Measurements from ENCODE around the gene ALAD. TPM values are rescaled to one million over a fixed set of nuclear protein-coding genes. Genes with fewer than 3 reads are reported as not detected.
"Not testable (repeated sequence)": the region's sequence is repeated elsewhere in the genome, so short reads cannot be mapped to it uniquely, and the experiment has no call there.

The ALAD gene
- total RNA-seq, result 10 to 100 TPM; 33.1 to 41.2 TPM
- long read RNA-seq, donor 1, transcript ALAD-201 (12 exons, 3,173 nt), result major isoform, 20 of 26 reads
- long read RNA-seq, donor 1, partial matches to known transcripts, result 2 of 26 reads
- long read RNA-seq, donor 1, other reads (novel, unspliced or antisense), result 3 of 26 reads
- long read RNA-seq, donor 2, transcript ALAD-201 (12 exons, 3,173 nt), result major isoform, 84 of 114 reads
- long read RNA-seq, donor 2, partial matches to known transcripts, result 19 of 114 reads
- long read RNA-seq, donor 2, other reads (novel, unspliced or antisense), result 8 of 114 reads

DNA sequence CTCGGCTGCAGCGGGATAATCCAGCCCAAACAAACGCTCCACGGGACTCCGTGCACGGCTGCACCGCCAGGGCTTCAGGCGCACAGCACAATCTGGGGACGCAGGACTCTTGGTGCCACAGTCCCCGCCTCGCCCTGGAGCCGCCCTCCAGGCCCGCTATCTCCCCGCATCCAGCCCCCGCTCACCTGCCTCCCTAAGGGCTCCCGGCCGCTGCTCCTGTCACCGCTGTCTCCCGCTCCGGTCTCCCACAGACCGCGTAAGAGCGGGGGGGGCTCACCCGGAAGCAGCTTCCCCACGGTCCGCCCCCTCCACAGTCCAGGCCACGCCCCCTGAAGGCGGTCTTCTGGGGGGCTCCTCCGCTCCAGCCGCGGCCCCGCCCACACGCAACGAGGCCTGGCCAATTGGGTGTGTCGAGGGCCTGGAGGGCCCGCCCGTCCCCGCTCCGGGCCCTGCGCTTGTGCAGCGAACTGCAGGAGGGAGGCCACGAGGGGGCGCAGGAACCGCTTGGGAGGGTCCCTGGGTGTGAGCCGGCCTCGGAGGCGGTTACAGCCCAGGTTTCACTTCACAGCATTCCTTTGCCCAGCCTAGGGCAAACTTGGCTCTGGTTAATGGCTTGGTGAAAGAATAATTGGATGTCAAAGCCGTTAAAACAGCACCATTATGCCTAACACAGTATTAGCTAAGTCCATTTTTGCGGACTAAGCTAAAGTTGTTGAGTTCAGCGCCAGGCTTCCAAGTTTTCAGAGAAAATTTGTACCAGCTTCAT is at the start of gene ALAD:
Gene ALAD (minus strand): TSS at position 258 of the 766 bp plus-strand sequence. CDS start 7,725 bp downstream, outside the sequence.
- intact Hi-C loops (cut with DNase I), result loop anchor here in 1 of 2 donors (10.0 kb wide), 1 partner anchor 126 kb away; the partner anchor contains the start of genes CDC26 and PRPF4
- DNase-seq (ENCODE audit: low spot score), result peak; percentile 100

DNA sequence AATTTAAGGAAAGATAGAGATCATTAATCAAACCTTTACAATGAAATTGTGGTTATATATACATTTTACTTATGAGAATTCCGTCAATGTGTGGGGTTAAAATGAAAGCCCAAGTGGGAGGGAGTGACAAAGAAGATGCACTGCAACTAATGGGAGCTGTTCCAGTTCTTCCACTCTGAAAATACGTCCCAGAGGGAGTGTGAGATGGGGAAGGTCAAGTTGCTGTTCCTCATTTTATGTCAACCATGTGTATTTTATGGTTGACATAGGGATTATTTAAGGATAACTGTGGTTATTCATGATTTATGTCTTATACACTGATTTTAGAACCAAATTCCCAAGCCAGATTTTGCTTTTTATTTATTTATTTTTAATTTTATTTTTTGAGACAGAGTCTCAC is 48.3 kb upstream of the ALAD start:
- intact Hi-C loops (cut with DNase I), result loop anchor here (1.0 to 5.0 kb wide), 3 partner anchors 134 to 208 kb away; no protein-coding TSS in a partner anchor
- DNase-seq (ENCODE audit: low spot score), result no peak

DNA sequence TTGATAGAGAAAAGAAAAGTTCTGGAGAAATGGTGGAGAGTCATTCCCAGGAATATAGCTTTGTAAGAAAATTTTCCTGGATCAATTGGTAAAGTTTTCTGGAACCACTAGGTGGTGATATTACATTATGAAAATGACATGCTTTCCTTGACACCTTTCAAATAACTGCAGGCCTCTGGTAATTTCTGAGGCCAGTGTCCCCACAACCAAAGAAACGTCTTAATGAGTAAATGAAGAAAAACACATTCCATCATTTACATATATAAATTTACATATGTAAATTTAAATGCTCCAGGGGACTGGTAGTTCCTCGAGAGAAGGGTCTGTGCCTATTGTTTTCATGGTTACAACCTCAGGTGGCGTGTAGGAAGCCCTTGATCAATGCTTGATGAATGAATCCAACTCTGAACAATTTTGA is 45.2 kb upstream of the ALAD start:
- no peak for DNase-seq (ENCODE audit: low spot score)
- intact Hi-C loops (cut with DNase I), result loop anchor here (2.0 to 5.0 kb wide), 3 partner anchors 141 to 211 kb away; no protein-coding TSS in a partner anchor

DNA sequence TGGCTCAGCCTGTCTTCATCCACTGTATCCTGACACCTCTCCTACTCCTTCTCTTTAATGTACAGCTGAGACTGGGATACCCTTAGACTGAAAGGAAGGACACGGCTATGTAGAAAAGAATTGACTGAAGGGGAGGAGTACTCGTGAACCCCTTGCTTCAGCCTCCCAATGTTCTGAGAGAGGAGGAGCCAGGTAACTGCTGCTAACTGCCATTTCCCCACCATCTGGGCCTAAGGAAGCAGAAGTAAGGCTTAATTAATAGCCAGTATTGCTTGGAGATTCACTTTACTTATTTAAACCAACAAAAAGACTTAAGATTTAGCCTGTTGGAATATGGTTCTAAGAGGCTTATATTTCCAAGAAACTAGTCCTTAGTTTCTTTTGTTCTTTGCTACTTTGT is 43.7 kb upstream of the ALAD start:
- intact Hi-C loops (cut with DNase I), result loop anchor here (2.0 to 5.0 kb wide), 3 partner anchors 143 to 213 kb away; no protein-coding TSS in a partner anchor
- DNase-seq (ENCODE audit: low spot score), result no peak

DNA sequence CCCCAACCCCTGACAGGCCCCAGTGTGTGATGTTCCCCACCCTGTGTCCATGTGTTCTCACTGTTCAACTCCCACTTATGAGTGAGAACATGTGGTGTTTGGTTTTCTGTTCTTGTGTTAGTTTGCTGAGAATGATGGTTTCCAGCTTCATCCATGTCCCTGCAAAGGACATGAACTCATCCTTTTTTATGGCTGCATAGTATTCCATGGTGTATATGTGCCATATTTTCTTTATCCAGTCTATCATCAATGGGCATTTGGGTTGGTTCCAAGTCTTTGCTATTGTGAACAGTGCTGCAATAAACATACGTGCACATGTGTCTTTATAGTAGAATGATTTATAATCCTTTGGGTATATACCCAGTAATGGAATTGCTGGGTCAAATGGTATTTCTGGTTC is 36.6 kb upstream of the ALAD start:
- DNase-seq (ENCODE audit: low spot score); intact Hi-C loops (cut with DNase I): not testable (repeated sequence)

DNA sequence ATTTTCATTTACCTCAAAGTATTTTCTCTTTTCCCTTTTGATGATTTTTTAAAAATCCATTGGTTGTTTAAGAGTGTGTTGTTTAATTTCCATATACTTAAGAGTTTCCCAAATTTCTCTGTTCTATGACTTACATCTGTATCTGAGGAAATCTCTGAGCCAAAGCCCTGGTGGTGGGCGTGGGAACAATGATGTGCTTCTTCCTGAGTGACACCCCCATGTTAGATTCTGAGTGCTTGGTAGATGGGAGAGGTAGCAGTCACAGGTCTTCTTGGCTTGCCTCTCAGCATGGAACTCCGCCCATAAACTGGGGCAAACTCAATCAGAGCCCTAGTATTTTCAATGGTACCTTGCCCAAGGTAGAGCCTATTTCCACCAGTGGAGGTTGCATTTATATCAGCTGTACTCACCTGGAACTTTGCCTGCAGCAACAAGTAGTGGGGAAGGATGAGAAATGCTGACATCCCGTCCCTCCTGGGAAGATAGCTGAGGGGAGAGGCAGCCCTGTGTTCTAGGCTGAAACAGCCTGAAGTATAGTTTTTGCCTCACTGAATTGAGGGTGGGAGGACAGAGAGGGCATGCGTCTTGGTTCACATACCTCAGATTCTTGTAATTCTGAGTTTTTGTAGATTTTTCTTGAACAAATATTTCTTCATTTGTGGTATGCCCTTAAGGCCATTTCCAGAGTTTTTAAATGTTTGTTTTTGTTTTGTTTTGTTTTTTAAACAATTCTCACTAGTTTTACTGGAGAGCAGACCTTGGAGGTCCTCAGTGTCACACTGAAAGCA is 35.8 kb upstream of the ALAD start:
- DNase-seq (ENCODE audit: low spot score), result no peak
- intact Hi-C loops (cut with DNase I), result no loop called here

DNA sequence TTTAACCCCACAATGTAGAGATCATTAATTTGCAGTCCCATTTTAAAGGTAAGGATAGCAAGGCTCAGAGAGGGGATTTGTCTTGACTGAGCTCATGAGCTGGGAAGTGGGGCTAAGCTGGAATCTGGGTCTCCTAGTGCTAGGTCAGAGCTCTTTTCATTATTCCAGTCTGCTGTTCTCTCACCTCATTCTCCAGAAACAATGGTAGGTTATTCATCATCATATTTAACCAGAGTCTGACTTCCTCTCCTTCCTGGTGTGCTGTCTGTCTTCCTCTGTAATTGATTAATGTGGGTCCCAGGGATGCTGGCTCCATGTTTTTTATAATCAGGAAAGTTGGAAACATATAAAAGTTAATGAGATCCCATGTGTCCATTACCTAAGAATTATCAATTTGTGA is 30.1 kb upstream of the ALAD start:
- intact Hi-C loops (cut with DNase I), result no loop called here
- no peak for DNase-seq (ENCODE audit: low spot score)

DNA sequence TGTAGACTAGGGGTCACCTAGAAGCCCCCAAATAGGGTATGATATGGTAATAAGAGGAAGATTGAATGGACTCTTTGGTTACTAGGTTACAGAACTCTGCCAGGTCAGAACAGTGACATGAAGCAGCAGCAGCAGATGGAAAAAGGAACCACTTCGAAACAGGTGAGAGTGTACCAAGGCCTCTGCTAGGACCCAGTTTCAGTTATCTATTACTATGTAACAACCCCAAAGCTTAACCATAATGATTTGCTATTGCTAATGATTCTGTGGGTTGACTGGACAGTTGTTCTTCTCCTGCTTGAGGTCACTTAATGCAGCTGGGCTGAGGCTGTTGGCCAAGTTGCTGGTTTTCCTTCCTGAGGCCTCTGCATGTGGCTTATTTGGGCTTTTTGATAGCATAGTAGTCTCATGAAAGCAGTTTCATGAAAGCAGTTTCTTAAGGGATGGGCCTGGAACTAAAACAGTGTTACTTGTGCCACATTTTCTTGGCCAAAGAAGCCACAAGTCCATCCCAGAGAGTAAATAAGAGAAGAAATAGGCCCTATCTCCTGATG is 27.1 kb upstream of the ALAD start:
- DNase-seq (ENCODE audit: low spot score), result no peak

DNA sequence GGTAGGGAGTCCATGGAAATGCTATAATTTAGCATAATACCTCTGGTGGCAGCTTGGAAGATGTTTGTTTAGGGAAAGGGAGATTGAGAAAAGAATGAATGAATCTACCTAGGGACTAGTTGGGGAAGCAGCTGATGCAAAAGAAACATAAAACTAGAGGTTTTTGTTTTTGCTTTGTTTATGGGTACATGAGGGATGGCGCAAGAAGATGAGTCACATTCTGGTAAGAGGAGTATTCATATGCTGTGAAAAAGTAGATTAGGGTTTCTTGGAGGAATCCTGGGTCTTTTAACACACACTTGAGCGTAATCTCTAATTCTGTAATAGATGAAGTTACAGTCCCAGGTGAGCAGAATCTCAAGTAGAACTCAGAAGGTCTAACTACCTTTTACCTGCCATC is 26.5 kb upstream of the ALAD start:
- intact Hi-C loops (cut with DNase I), result loop anchor here in 1 of 2 donors (10.0 kb wide), 1 partner anchor 237 kb away; no protein-coding TSS in a partner anchor
- no peak for DNase-seq (ENCODE audit: low spot score)

More for the DNA sequence above, 27.1 kb upstream of the ALAD start:
- intact Hi-C loops (cut with DNase I), result loop anchor here in 1 of 2 donors (10.0 kb wide), 1 partner anchor 237 kb away; no protein-coding TSS in a partner anchor

DNA sequence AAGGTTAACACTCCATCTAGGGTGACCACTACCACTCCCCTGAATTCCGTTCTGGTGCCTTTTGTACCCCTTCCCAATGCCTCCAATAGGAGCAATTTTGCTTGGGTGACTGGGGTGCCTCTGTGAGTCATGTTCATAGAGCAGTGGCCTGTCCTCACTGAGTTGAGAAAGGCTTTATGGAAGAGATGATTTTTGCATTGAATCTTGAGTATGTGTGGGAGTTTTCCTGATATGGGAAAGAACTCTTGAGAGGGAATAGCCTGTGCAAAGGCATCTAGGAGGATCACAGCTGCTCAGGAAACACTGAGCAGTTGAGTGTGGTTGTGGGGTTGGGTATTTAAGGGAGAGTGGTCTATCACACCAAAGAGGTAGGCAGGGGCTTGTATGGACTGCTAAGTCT is 25.6 kb upstream of the ALAD start:
- DNase-seq (ENCODE audit: low spot score), result no peak
- intact Hi-C loops (cut with DNase I), result loop anchor here in 1 of 2 donors (10.0 kb wide), 1 partner anchor 238 kb away; no protein-coding TSS in a partner anchor

DNA sequence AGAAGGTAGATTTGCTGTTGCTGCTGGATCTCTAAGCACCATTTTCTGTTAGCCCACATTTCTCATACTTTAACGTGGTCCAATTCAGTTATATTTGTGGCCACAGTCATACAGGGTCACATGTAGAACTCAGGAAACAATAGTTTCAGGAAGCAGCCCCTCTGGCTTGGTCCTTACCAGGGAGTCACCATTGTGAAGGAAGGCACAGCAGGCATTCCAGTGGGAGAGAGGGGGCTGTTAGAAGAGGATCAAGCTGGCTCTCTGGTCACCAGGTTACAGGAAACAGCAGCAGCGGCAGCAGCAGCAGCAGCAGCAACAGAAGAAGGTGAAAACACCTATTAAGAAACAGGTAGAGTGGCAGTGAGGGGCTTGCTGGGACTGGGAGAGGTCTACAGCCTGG is 24.0 kb upstream of the ALAD start:
- DNase-seq (ENCODE audit: low spot score), result no peak
- intact Hi-C loops (cut with DNase I), result loop anchor here in 1 of 2 donors (10.0 kb wide), 1 partner anchor 240 kb away; no protein-coding TSS in a partner anchor

DNA sequence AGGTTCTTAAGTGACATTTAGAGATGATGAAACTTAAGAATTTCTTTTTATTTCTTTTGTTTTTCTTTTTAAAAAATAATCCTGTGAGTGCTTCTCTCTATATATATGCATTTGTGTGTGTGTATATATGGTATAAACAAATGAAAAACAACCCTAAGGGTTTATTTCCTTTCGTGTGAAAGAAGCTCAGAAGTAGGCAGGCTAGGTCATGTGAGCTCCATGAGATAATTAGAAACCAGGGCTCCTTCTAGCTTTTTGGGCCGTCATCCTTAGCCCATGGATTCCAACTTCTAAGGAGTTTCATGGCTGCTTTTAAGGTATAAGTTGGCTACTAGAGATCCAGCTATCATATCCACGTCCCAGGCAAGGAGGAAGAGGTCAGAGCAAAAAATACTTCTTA is 20.6 kb upstream of the ALAD start:
- DNase-seq (ENCODE audit: low spot score), result no peak
- intact Hi-C loops (cut with DNase I), result loop anchor here in 1 of 2 donors (10.0 kb wide), 1 partner anchor 243 kb away; no protein-coding TSS in a partner anchor

DNA sequence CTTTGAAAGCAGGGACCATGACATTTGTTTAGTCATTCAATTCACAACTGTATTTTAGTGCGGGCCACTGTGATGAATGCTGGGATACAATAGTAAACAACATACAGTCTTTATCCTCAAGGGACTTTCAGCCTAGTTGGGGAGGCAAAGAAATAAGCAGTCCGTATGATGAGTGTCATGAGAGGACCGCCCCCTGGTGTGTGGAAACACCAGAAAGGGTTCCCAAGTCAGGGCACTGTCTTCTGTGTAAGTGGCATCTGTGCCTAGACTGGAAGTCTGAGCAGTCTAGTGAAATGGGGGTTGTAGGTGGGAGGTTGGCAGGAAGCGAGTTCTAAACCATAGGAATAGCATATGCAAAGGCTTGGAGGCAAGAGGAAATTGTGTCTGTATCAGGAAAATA is 16.3 kb upstream of the ALAD start:
- intact Hi-C loops (cut with DNase I), result no loop called here
- DNase-seq (ENCODE audit: low spot score), result no peak

DNA sequence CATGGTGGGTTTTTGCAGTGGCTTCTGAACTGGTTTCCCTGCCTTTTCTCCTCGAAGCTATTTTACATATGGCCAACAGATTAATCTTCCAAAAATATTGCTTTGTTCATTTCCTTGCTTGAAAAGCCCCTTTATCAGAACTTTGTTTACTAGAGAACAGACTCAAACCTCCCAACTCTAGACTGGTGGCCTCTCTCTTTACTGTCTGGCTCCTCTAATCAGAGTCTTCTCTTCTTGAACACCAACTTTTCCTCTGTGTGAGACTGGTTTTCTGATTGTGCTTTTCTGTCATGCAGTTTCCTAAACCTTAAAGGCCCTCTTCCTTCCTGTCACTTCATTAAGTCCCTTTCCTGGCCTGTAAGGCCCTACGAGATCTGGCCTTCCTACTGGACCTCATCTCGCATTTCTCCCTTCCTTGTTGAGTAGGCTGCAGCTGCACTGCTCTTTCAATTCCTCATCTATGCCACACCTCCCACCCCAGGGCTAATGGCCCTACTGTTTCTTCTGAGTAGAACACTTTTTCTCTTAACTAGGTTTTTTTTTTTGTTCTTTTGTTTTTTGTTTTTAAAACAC is 15.2 kb upstream of the ALAD start:
- intact Hi-C loops (cut with DNase I), result no loop called here
- DNase-seq (ENCODE audit: low spot score), result no peak

DNA sequence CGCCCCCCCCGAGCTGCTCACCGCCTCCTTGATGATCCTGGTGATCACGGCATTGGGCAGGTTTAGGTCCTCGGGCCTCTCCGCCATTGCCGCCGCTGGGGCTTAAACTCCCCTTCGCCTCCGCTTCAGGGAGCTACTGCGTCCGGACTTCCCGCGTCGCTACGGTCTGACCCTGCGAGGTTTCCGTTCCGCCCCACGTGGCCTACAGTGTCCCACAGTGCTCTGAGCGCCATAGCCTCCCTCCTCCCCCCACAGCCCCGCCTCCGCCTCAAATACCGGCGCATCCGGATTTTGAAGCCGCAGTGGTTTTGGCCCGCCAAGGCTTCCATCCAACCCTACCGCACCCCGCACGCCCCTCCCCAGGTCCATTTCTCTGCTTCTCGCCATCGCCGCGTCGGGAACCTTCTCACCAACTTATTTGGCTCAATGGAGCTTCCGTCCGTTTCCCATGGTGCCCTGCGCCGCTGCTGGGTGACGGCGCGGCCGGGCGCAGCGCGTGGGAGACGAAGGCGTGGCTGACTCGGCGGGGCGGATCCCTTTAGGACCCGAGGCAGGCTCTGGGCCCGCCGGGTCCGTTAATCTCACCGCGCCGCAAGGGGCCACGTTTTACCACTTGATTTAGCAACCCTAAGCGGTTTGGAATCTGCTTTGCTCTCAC is 9.3 kb upstream of the ALAD start, which contains the start of the genes C9orf43 and POLE3:
Gene C9orf43 (plus strand): TSS at position 541 of the 658 bp plus-strand sequence. CDS start 2,747 bp downstream, outside the sequence.
Gene POLE3 (minus strand): TSS at position 469 of the 658 bp plus-strand sequence. CDS start 382 bp downstream, at position 87.
- intact Hi-C loops (cut with DNase I), result no loop called here
- peak; percentile 99 for DNase-seq (ENCODE audit: low spot score)

DNA sequence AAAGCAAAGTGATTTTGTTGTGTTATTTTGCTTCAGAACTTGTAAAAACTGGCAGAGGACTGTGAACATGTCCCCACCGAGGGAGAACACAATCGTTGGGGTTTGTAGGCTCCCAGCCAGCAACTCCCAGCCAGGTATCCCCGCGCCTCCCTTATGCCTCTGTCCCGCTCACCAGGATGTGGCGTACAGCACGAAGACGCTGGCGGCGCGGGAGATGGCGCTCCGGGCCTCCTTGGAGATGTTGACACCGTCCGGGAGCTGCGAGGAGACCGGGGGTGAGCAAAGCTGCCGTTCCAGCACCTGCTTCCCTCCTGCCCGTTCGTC is 8.8 kb upstream of the ALAD start:
- intact Hi-C loops (cut with DNase I), result loop anchor here in 1 of 2 donors (10.0 kb wide), 1 partner anchor 135 kb away; the partner anchor contains the start of genes CDC26 and PRPF4

DNA sequence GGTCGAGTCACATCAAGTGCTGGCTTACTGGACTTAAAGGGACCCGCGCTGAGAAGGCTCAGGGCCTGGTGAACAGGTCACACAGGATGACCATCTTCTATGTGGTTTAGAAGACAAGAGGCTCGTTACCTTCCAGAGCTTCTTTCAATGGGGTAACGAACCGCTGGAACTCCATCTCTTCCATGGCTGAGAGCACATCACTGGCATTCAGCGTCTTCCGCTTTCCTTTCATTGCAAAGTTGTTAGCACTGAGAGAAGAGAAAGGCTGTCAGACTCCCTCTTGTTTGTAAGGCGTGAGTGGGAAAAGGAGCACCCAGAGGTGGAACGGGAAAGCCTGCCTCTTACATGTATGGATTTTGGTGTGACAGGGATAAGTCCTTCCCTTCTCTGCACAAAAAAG is 8.4 kb upstream of the ALAD start:
- intact Hi-C loops (cut with DNase I), result loop anchor here in 1 of 2 donors (10.0 kb wide), 1 partner anchor 135 kb away; the partner anchor contains the start of genes CDC26 and PRPF4
- no peak for DNase-seq (ENCODE audit: low spot score)

More for the DNA sequence above, 8.8 kb upstream of the ALAD start:
- no peak for DNase-seq (ENCODE audit: low spot score)

Data from posterior vena cava (tissue), 2 donors.